Stimulated activated CD8-positive, alpha-beta memory T cell treated with anti-CD3 and anti-CD28 coated beads, Interleukin-7, amount 100 ng/mL, for 1 hour (primary cell): ENCODE data around the gene C9orf78.

ENCODE experiments used
- DNase-seq, 2 donors: peaks; one replicate each; pipeline ENCODE4 v3.0.0-alpha.2; 2020; ENCODE audit warnings: low read depth in 2 of 2

Gene C9orf78

GRCh38 chr9:129835128-129835859 lies at the start of gene C9orf78, which contains the start of gene USP20:
TSS of gene C9orf78 (minus strand) at chr9:129835275. CDS start at chr9:129835221, 54 bp downstream.
TSS of gene USP20 (plus strand) at chr9:129835458. CDS start at chr9:129852556, 17,098 bp downstream.
- DNase-seq = peak; percentile 90 to 95

- peak; percentile 89 for DNase-seq
Observed at GRCh38 chr9:129884220-129885017, 49.3 kb upstream of the C9orf78 start.

- DNase-seq = no peak
Observed at GRCh38 chr9:129881547-129882324, 46.7 kb upstream of the C9orf78 start.

- no peak for DNase-seq
Observed at GRCh38 chr9:129880654-129881546, 45.8 kb upstream of the C9orf78 start.

- DNase-seq = no peak
Observed at GRCh38 chr9:129879991-129880653, 45.0 kb upstream of the C9orf78 start.

GRCh38 chr9:129879103-129879699 lies 44.1 kb upstream of the C9orf78 start:
- no peak for DNase-seq

- no peak for DNase-seq
Observed at GRCh38 chr9:129878291-129878690, 43.2 kb upstream of the C9orf78 start.

- no peak for DNase-seq
Observed at GRCh38 chr9:129876815-129877214, 41.7 kb upstream of the C9orf78 start.

- DNase-seq = no peak
Observed at GRCh38 chr9:129875687-129876395, 40.8 kb upstream of the C9orf78 start.

- DNase-seq = no peak
Observed at GRCh38 chr9:129875181-129875611, 40.1 kb upstream of the C9orf78 start.

GRCh38 chr9:129874261-129875101 lies 39.4 kb upstream of the C9orf78 start:
- DNase-seq = no peak

GRCh38 chr9:129873563-129874190 lies 38.6 kb upstream of the C9orf78 start:
- DNase-seq = no peak

- no peak for DNase-seq
Observed at GRCh38 chr9:129871046-129871445, 36.0 kb upstream of the C9orf78 start.

GRCh38 chr9:129869585-129870501 lies 34.8 kb upstream of the C9orf78 start:
- DNase-seq = no peak

GRCh38 chr9:129868872-129869486 lies 33.9 kb upstream of the C9orf78 start:
- peak; percentile 73 to 76 for DNase-seq
